HG03108 (cell line): ENCODE measurements around the gene SALL3.

Source experiments
- ATAC-seq: cut with Tn5 transposase; IDR thresholded peaks from one replicate; pipeline ENCODE4 v1.9.1; 2021; ENCODE audit warnings: moderate library complexity; ENCODE audit not compliant: unreplicated experiment

The SALL3 gene

GRCh38 chr18:78965260-78965659, 14.4 kb upstream of the SALL3 start:
- ATAC-seq = no peak

GRCh38 chr18:78965917-78966792, 13.5 kb upstream of the SALL3 start:
- no peak for ATAC-seq

GRCh38 chr18:78966793-78967106, 12.9 kb upstream of the SALL3 start:
- no peak for ATAC-seq

GRCh38 chr18:78967692-78968091, 11.9 kb upstream of the SALL3 start:
- ATAC-seq = no peak

- ATAC-seq = no peak
These were observed 9.9 kb upstream of the SALL3 start for GRCh38 chr18:78969574-78970315.

- no peak for ATAC-seq
These were observed 8.8 kb upstream of the SALL3 start for GRCh38 chr18:78970774-78971333.

GRCh38 chr18:78971511-78972245, 7.9 kb upstream of the SALL3 start:
- no peak for ATAC-seq

- no peak for ATAC-seq
These were observed 7.2 kb upstream of the SALL3 start for GRCh38 chr18:78972385-78972918.

- ATAC-seq = no peak
These were observed 6.7 kb upstream of the SALL3 start for GRCh38 chr18:78972930-78973331.

- no peak for ATAC-seq
These were observed 6.1 kb upstream of the SALL3 start for GRCh38 chr18:78973357-78974083.

- no peak for ATAC-seq
These were observed 5.4 kb upstream of the SALL3 start for GRCh38 chr18:78974115-78974761.

- no peak for ATAC-seq
These were observed 4.3 kb upstream of the SALL3 start for GRCh38 chr18:78975292-78975691.

GRCh38 chr18:78975699-78976335, 3.8 kb upstream of the SALL3 start:
- no peak for ATAC-seq

- ATAC-seq = no peak
These were observed 2.6 kb upstream of the SALL3 start for GRCh38 chr18:78976765-78977636.

GRCh38 chr18:78977637-78978348, 1.8 kb upstream of the SALL3 start:
- ATAC-seq = no peak

- no peak for ATAC-seq
These were observed 1.1 kb upstream of the SALL3 start for GRCh38 chr18:78978349-78979055.

- ATAC-seq = no peak
These were observed 425 bp upstream of the SALL3 start for GRCh38 chr18:78979056-78979729.
